Erythroblast (primary cell): ENCODE data around the gene CRIP1.

Experiments used
- DNase-seq, 2 experiments: peaks; one replicate each; lab custom pipeline; 2025; lab: John Stamatoyannopoulos, UW
- GATA1 ChIP-seq: IDR thresholded peaks from 2 replicates; pipeline ENCODE4 v1.6.1; 2011; ENCODE audit warnings: low read depth, mild to moderate bottlenecking, control low read depth, low read length, moderate library complexity
- POLR2A ChIP-seq: IDR thresholded peaks from 2 replicates; pipeline ENCODE4 v1.6.1; 2011; ENCODE audit warnings: mild to moderate bottlenecking, low read length

CRIP1 gene

DNA sequence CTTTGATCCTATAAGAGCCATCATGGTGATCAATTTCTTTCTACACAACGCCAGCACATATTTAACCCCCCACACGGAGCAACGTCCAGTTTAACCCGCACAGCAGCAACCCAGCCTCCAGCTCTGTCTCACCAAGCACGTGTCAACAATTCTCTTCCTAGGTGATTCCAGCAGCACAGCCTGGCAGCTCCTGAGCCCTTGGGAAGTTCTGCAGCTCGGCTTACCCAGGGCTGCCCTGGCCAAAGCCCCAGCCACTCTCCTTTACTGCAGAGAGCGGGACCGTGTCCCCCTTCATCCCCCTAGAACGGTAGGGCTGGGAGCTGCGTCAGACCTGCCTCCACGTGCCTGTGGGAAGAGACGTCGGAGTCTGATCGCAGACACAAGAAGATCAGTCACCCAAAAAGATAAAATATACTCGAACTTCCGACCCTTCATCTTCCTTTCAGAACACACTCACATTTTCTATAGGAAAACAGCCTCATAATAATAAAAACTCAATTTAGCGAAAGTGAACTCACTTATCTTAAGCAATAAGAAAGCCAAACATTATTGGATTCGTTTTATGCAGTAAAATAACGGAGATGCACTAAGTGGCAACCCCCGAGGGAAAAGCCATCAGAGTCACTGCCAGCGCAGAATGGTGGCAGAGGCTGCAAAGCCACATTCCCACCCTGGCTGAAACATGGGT is 47.3 kb downstream of the CRIP1 start:
- no peak for DNase-seq
- no peak for TF ChIP-seq GATA1
- no peak for TF ChIP-seq POLR2A

DNA sequence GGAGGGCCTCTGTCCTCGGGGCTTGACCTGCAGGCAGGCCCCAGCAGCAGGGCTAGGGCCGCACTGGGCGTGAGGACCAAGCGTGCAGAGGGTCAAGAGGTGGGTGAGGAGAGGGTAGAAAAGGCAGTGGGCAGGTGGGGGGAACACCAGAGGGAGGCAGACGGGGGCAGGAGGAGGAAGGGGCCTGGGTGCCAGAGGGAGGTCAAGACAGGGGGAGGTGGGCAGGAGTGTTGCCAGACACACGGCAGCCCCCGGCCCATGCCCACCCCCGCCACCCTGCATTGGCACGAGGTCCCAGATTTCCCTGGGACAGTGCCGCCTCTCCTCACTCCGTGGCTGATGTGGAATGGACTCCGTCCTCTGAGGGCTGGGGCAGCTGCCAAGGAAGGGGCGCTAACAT is 47.9 kb downstream of the CRIP1 start:
- DNase-seq = no peak
- TF ChIP-seq POLR2A (no peak), GATA1 (no peak)

DNA sequence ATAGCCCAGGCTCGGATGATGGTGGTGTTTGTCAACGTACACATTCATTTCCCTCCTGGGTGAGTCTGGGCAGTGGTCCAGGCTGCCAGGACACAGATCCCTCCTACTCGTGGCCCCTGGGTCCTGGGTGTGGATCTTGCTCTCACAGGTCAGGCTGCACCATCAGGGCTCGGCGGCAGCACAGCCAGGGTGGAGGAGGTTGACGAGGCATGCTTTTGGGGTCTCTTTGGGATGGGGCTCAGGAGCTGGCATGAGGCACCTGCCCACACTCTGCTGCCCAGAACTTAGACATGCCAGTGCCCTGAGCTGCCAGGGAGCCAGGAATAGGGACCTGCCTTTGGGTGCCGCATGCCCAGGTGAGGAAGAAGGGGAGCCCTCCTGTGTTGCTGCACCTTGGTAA is 49.4 kb downstream of the CRIP1 start:
- TF ChIP-seq POLR2A (no peak), GATA1 (no peak)
- no peak for DNase-seq

DNA sequence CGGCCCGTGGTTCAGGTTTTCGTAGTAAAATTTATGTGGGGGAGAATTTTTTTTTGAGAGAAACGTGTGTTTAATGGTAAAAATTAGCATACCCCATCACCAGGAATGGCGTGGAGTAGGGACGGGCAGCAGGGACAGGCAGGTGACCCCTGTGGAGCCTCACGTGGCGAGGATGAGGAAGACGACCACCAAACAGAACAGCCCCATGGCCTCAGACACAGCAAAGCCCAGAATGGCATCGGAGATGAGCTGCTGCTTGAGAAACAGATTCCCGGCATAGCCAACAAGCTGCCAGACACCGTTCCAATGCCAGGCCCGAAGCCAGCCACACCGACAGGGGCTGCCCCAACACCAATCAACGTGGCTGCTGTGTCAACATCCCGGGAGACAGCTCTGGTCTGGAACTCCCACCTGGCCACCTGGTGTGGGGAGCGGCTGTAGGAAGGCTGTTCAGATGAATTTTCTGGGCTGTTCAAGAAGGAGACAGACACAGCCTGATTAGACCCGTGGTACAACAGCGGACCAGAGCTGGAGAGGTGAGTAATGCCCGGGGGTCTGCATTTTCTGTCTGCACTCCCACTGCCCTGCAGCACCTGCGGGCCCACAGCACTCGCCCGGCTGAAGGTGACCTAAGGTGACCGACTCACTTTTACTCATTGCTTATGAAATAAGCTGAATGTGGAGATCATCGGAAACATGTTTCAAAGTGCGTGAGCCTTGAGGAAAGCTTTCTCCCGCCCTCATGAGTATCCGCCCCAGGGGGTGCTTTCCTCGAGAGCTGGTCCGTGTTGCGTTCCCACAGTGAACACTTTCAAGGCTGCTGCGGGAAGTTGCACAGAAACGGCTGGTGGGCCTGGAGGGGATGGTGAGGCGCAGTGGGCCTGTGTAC is 50.2 kb downstream of the CRIP1 start:
- DNase-seq = no peak
- TF ChIP-seq POLR2A (no peak), GATA1 (no peak)

DNA sequence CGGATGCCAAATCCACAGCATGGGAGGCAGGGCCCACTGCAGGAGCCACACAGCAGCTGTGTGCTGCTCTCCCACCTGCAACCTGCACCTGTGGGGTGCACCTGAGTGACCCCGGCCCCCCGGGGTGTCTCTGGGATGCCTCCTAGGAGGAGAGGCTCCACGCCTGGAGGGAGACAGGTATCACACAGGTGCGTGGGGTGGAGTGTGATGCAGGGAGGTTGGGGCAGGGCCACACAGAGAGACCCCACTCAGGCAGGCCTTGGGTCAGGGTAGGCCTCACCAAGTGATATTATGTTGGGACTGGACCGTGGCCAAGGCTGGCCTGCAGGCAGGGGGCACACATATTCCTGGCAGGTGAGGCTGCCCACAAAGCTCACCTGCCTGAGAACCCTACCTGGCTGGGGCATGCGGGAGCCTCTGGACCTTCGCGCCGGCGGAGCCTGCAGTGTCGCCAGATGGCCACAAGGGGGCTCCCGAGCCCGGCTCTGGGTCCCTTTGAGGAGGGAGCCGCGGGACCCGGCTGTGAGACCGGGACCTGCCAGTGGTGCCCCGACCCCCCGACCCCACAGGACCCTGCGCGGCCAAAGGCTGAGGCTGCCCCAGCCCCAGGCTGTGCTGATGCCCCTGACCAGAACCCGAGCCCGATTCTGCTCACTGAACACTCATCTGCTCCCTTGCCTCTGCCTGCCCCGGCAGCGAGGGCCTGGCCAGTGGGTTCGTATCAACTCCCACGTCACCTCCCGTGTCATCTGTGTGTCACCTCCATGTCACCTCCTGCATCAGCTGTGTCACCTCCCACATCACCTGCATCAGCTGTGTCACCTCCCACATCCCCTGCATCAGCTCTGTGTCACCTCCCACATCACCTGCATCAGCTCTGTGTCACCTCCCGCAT is 51.1 kb downstream of the CRIP1 start:
- peak; percentile 33 to 57 for DNase-seq

More for the DNA sequence above, 51.1 kb downstream of the CRIP1 start:
- TF ChIP-seq GATA1 = no peak
- no peak for TF ChIP-seq POLR2A
